ENCODE data around the gene HPCAL1. TPM values are rescaled to one million over a fixed set of nuclear protein-coding genes. Genes with fewer than 3 reads are reported as not detected.
"Not testable (repeated sequence)": the region's sequence is repeated elsewhere in the genome, so short reads cannot be mapped to it uniquely, and the experiment has no call there.

Gene HPCAL1
- total RNA-seq, 1 donor from 2014 or later, result 15.9 TPM

DNA sequence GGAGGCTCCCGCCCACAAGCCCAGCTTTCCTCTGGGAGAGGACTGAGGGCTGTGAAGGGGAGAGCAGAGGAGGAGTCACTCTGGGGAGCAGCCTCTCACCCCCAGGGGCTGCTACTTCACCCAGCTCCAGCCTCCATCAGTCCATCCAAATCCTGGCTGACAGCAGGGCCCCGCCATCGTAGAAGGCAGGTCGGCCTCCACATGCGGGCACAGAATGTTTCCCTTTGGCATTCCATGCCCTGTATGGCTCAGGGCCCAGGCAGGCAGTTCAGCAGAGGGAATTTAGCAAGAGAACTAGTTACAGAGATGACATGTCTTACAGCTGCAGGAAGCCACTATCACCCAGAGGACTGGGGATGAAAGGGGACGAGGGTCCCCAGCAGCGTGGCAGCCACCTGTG is 151.8 kb downstream of the HPCAL1 start:
- Mint-ChIP-seq H3K36me3 (ENCODE audit: low read depth) (no peaks in the 10 kb centered on the region), H3K27ac (no peak overlapping the region), H3K4me3 (no peak overlapping the region), H3K4me1 (peaks cover 4% of the 10 kb centered on the region), H3K27me3 (no peaks in the 10 kb centered on the region), H3K9me3 (no peaks in the 10 kb centered on the region)
- TF ChIP-seq, protein P1, sequence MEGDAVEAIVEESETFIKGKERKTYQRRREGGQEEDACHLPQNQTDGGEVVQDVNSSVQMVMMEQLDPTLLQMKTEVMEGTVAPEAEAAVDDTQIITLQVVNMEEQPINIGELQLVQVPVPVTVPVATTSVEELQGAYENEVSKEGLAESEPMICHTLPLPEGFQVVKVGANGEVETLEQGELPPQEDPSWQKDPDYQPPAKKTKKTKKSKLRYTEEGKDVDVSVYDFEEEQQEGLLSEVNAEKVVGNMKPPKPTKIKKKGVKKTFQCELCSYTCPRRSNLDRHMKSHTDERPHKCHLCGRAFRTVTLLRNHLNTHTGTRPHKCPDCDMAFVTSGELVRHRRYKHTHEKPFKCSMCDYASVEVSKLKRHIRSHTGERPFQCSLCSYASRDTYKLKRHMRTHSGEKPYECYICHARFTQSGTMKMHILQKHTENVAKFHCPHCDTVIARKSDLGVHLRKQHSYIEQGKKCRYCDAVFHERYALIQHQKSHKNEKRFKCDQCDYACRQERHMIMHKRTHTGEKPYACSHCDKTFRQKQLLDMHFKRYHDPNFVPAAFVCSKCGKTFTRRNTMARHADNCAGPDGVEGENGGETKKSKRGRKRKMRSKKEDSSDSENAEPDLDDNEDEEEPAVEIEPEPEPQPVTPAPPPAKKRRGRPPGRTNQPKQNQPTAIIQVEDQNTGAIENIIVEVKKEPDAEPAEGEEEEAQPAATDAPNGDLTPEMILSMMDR (IDR thresholded peaks at IDR 0.05), result no peak
- ATAC-seq (ENCODE audit: low read depth), result no peak
- DNase-seq, result no peak
- intact Hi-C loops (cut with micrococcal nuclease), result no loop called here
- ChIA-PET CTCF (no interaction called here), POLR2A (no interaction called here)

DNA sequence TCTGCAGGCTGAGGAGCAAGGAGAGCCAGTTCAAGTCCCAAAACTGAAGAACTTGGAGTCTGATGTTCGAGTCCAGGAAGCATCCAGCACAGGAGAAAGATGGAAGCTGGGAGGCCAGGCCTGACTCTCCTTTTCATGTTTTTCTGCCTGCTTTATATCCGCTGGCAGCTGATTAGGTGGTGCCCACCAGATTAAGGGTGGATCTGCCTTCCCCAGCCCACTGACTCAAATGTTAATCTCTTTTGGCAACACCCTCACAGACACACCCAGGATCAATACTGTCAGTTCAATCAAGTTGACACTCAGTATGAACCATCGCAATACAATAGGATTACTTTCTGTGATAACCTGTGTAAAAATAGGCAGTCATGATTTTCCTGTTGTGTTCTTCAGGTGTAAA is 154.5 kb downstream of the HPCAL1 start:
- POLR2A ChIA-PET; CTCF ChIA-PET; H3K36me3 Mint-ChIP-seq (ENCODE audit: low read depth); H3K9me3 Mint-ChIP-seq; H3K4me1 Mint-ChIP-seq; H3K27me3 Mint-ChIP-seq; ATAC-seq (ENCODE audit: low read depth); intact Hi-C loops (cut with micrococcal nuclease); H3K27ac Mint-ChIP-seq; H3K4me3 Mint-ChIP-seq; DNase-seq: not testable (repeated sequence)

DNA sequence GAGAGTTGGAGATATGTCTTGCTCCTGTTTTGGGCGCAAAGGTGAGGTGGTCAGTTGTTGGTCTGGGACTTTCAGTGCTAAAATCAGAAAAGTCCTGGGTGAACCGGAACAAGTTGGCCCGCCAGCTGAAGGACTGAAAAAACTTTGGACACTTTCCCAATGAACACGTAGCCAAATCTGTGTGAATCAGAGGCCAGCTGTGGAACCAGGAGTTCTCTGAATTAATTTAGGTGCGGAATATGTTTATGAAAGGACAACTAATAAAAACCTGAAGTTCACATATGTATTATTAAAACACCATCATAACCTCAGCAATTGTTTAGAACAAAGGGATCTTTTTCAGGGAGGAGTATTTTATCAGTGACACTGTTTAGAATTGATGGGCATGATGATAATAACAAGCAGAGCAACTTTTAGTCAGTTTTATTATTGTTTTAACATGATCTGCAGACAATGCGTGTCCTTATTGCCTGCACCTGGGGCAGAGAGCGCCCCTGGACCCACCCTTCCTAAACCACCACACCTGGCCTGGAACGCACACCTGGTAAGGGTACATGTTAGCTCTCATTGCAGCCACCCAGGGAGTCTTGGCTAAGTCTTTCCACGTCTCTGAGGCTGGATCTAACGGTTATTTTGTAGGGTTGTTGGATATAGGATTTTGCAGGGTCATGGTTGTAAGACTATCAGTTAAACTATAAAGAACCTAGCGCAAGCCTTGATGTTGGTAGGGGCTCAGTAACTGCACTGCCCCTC is 155.3 kb downstream of the HPCAL1 start:
- no peak for ATAC-seq (ENCODE audit: low read depth)
- no peaks in the 10 kb centered on the region for H3K4me1 Mint-ChIP-seq
- POLR2A ChIA-PET, result no interaction called here
- CTCF ChIA-PET, result no interaction called here
- peaks cover 14% of the 10 kb centered on the region for H3K27me3 Mint-ChIP-seq
- TF ChIP-seq, protein P1 (IDR thresholded peaks at IDR 0.05), result no peak
- no peaks in the 10 kb centered on the region for H3K36me3 Mint-ChIP-seq (ENCODE audit: low read depth)
- DNase-seq, result no peak
- H3K9me3 Mint-ChIP-seq, result no peaks in the 10 kb centered on the region
- intact Hi-C loops (cut with micrococcal nuclease), result no loop called here
- H3K4me3 Mint-ChIP-seq, result no peak overlapping the region
- H3K27ac Mint-ChIP-seq, result no peak overlapping the region

DNA sequence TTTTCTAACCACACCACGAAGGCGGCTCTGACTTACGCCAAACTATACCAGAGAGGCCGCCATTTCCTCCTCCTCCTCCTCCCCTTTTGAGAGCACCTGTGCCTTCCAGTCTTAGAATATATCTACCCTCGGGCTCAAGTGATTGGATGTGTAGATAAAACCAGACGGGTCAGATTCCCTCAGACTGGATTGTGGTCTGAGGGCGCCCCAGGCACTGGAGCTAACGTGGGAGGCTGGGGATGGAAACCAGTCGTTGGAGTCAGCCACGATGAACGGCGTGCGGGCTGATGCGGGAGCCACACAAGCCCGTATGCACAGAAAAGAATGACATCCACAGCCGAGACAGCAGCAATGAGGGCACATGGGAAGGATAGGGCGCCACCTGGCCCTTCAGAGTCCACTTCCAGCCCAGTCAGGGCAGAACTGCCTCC is 157.7 kb downstream of the HPCAL1 start:
- intact Hi-C loops (cut with micrococcal nuclease), result no loop called here
- ATAC-seq (ENCODE audit: low read depth) (no peak), DNase-seq (no peak)
- H3K4me3 Mint-ChIP-seq, result no peak overlapping the region
- no peaks in the 10 kb centered on the region for H3K36me3 Mint-ChIP-seq (ENCODE audit: low read depth)
- POLR2A ChIA-PET, result no interaction called here
- H3K9me3 Mint-ChIP-seq, result no peaks in the 10 kb centered on the region
- no peak overlapping the region for H3K27ac Mint-ChIP-seq
- peaks cover 14% of the 10 kb centered on the region for H3K27me3 Mint-ChIP-seq
- no peaks in the 10 kb centered on the region for H3K4me1 Mint-ChIP-seq
- CTCF ChIA-PET, result no interaction called here
- TF ChIP-seq, protein P1 (IDR thresholded peaks at IDR 0.05), result no peak

DNA sequence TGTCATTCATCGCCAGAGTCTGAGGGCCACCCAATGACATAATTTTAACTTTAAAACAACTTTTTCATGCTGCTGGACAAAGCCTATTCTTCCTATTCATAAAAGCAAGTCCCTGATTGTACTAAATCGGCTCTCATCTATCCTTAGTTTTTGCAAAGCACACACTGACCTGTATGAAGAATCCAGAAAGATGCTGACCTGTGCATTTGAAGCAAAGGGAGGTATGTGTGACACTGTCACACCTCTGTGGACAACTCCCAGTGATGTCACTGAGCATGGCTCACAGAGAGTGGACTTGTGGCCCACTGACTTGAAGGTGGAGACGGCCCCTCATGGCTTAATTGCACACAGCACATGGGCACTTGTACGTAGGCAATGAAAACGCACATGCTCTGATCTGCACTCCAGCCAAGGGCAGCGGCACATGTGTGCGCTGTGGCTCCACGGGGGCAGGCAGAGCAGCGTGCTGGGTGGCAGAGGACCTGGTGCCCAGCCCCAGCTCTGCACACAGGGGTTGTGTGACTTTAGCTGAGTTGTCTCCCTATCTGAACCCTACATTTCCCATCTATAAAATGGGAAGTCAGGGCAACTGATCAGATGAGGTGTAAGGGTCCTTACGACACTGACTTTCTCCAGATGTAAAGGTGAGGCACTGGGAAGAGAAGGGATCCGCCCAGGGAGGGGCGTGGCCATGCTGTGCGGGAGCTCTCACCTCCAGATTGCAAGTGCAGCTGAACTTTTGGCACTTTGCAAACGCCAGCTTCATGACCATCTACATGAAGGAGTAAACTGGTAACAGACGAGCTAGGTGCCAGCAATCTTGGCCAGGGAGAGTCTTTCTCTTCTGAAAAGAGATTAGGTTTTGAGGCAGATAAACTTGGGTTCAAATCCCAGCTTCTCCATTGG is 159.7 kb downstream of the HPCAL1 start:
- Mint-ChIP-seq H3K27ac (no peak overlapping the region), H3K27me3 (peaks cover 14% of the 10 kb centered on the region), H3K4me3 (no peak overlapping the region), H3K9me3 (no peaks in the 10 kb centered on the region), H3K4me1 (no peaks in the 10 kb centered on the region), H3K36me3 (ENCODE audit: low read depth) (no peaks in the 10 kb centered on the region)
- POLR2A ChIA-PET, result no interaction called here
- CTCF ChIA-PET, result no interaction called here
- intact Hi-C loops (cut with micrococcal nuclease), result no loop called here
- TF ChIP-seq, protein P1 (IDR thresholded peaks at IDR 0.05), result no peak
- DNase-seq (no peak), ATAC-seq (ENCODE audit: low read depth) (no peak)

Data from activated B cell treated with CpG ODN at 0.5 μM for 24 hours (primary cell).